Stimulated activated CD4-positive, alpha-beta T cell treated with anti-CD3 and anti-CD28 coated beads, Interleukin-15, amount 100 ng/mL, for 24 hours (primary cell): ENCODE measurements around the gene AANAT.

Source experiments
- DNase-seq: peaks from one replicate; pipeline ENCODE4 v3.0.0-alpha.2; 2020

AANAT gene

GRCh38 chr17:76442341-76443338 lies 24.8 kb upstream of the AANAT start:
- DNase-seq, result no peak

GRCh38 chr17:76444518-76445311 lies 22.7 kb upstream of the AANAT start:
- no peak for DNase-seq

DNA sequence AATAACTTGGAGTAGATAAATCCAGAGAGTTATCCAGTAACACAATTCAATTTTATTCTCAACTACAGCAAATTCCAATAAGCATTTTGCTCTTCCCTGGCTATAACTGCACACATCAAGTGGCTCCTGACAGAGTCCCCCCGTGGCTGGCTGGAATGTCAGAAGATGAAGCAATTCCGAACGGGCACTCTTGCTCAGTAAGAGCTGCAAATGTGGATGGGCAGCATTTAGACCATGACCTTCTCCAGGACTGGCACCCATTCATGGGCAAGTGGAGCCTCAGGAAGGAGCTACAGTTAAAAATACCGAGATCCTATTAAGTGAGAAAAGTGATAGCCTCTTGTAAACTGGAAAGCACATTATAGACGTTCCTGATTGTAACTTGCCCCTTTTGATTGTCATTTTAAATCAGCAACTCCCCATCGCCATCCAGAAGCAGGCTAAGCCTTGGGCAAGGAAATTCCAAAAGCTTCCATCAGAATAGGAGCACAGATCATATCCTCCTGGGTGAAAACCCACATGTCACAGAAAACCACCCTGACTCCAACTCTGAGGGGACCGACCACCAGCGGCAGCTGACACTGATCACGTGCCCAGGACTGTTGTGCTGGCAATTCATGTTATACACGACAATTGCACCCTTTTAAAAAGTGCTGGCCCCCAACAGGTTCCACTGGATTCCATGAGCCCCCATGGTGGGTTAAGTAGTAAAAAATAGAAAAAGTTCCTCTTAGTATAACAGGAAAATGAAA lies 21.5 kb upstream of the AANAT start:
- no peak for DNase-seq

DNA sequence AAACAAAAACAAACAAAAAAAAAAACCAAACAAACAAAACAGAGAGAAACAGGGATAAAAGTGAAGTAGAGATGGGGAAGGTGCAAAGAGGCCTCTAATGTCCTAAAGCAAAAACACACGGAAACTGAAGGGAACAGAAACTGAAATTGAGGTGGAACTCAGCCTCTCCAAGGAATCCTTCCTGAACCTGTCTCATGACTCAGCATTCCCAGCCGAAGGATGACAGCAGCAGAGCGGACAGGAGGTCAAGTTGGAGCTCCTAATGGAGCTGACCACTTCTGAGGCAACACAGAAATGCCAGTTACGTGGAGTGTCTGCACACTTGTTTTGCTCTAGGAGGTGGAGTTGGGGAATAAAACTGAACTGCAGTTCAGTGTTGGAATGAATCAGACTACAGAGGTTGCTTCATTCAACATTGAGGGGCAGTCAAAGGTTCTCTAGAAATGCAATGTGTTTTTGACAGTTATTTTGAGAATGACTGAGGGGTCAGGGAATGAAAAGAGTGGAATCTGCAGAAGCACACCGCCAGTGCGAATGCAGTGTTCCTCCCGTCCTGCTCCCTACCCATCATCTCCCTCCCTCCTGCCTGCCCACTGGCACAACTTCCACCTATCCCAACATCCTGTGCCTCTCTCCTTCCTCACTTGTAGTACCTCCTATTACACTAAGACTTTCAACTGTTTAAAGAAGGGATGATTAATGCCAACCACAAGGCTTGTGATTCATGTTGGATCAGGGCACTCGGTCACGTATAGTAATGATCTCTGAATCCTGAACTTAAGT lies 20.8 kb upstream of the AANAT start:
- no peak for DNase-seq

DNA sequence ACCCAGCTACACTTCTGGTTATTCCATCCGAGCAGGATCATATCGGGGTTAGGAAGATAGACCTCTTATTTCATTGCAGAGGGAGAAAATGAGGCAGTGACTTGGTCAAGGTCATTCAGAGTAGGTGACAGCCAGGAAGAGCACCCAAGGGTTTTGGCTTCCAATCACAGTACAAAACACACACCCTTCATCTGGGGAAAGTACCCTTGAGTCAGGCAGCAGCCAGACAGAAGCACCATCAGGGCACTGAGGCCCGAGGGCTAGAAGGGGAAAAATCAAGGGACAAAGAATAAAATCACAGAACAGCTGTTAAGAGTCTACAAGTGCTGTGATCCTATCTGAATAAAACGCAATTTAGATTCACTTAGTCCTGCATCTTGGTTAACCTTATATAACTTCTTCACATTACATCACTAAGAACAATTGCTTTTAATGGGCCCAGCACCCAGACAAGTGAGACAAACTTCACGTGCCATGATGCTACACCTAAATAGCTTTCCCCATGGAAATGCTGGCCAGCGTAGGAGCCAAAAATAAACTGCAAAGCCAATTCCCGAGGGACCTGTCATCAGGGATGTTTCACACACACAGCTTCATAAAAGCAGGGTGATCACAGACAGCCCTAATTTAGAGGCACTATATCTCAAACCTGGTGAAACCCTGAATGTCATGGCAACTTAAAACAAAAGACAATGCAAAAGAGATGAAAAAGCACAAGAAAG lies 19.3 kb upstream of the AANAT start:
- DNase-seq, result peak; percentile 21

DNA sequence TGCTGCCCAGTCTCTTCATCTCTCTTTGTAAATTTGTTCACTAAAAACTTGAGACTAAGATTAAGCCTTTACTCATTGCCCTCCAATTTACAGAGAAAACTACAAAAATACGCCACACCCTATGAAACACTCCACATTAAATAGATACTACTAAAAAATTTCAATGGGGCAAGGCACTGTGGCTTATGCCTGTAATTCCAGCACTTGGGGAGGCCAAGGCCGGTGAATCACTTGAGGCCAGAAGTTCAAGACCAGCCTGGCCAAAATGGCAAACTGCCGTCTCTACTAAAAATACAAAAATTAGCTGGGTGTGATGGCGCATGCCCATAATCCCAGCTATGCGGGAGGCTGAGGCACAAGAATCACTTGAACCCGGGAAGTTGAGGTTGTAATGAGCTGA lies 18.3 kb upstream of the AANAT start:
- DNase-seq, result no peak

DNA sequence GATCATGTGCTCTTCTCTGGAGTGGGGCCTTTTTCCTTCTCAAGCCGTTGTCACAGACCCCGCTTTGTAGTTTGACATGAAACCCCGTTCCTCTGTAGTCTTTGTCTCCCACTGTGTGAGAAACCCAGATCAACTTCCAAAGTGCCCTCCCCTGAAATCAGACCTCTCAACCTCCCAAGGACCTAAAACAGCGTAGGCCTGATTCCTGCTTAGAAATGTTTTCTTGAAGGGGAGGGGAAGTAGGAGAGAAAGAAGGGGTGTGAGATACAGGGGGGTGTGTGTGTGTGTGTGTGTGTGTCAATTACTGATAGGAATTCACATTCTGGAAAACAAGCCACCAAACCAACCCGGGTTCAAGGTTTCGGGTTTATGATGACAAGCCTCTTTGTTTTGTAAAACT lies 15.9 kb upstream of the AANAT start:
- no peak for DNase-seq

GRCh38 chr17:76452127-76452659 lies 15.2 kb upstream of the AANAT start:
- DNase-seq, result no peak

DNA sequence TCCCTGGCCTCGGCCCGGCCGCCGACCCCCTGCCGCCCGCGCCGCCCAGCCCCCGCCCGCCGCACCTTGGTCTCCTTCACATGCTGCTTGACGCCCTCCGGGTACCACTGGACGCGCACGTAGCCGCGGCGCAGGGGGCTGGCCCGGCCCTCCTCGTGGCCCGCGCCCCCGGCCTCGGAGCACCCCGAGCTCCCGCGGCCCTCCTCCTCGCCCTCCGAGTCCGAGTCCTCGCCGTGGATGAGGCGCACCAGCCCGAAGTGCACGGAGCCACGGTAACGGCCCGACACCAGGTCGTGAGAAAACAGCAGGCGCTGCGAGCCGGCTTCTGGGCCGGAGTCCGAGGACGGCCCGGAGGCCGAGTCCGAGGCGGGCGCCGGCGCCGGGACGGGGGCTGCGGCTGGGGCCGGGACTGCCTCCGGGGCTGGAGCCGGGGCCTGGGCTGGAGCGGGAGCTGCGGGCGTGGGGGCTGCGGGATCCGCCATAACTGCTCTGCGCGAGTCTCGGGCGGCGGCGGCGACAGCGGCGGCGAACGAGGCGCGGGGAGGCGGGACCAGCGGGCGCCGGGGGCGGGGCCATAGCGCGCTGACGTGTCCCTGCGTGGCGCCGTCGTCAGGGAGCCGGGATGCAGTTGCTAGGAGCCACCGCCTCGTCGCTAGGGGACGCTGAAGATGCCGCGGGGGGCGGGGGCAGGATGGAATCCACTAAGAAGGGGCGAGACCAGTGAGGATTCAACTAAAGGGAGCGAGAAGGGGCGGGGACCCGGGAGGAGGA lies 14.6 kb upstream of the AANAT start, which contains the start of gene UBE2O:
UBE2O (minus strand) TSS at position 493 of the 771 bp plus-strand sequence; CDS start at position 482, 11 bp downstream.
- DNase-seq, result peak; percentile 93

GRCh38 chr17:76453431-76453743 lies 14.0 kb upstream of the AANAT start:
- no peak for DNase-seq

DNA sequence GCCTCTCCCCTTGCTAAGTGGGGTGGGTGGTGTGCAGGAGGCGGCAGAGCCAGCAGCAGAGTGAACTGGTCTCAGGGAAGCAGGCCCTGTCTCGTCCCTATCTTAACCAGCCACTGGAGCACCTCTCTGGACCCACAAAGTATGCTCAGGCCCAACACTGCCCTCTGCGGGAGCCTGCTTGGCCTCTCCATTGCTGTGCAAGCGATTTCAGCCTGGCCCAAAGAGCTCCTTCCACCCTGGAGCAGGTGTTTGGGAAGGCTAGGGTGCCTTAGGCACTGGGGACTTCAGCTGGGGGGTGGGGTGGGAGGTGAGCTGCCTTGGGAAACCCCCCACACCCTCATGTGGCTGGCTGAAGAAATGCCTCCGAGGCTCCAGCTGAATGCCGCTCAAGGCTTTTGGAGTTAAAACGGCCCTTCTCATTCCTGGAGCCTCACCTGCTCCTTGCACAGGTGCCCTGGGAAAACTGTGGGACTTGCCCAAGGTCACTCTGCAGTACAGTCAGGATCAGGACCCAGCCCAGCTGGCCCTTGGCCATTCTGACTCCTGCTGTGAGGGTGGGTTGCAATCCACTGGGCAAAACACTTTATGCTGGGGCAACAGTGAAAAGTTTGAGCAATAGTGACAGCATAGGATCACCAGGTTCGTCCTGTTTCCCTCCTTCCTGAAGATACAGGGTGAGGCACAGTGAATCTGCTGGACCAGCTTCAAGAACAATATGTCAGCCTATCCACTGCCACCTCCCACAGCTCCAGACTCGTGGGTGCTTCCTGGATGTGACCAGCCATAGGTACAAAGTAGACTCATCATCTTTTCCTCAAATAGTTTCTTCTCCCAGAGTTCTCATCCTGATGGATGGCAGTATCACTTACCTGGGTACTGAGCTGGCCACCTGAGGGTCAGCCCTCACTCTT lies 8.6 kb upstream of the AANAT start:
- no peak for DNase-seq

- DNase-seq, result no peak
Measured at GRCh38 chr17:76459674-76460073, 7.7 kb upstream of the AANAT start.

DNA sequence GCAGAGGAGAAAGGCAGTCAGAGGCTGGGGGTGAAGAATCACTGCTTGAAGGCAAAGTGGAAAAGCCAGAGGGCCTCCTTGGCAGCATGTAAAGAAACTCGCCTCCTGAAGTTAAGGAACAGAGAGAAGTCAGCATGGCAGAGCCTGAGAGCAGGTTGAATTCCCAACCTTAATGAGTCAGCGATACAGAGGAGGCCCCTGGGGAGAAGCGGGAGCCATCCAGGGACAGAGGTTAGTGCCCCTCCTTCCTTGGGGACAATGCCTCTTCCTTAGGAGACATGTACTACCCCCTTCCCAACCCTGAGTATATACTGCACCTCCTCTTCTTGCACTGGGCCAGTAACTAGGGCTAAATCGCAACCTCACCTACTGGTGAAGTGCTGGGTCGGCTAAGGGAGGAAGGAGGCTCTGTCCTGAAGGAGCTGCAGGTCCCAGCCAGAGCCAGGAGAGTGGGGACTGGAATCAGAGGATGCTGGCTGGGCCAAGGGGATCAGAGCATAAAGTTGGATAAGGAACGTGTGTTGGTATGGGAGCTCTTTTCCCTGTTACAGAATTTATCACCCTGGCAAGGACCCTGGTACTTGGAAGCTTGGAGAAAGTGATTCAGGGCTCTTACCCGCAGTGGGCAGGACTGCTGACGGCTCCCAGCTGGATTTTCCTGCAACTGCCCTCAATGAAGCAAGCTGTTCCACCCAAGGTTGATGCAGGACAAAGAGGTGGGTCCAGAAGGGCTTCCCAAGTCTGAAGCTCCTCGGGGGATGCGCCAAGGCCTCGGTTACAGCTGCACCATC lies 5.4 kb upstream of the AANAT start:
- no peak for DNase-seq

GRCh38 chr17:76462556-76463290 lies 4.7 kb upstream of the AANAT start:
- no peak for DNase-seq

GRCh38 chr17:76466775-76467130 lies 650 bp upstream of the AANAT start:
- no peak for DNase-seq

GRCh38 chr17:76467809-76468633 lies 618 bp downstream of the AANAT start:
- DNase-seq, result no peak

DNA sequence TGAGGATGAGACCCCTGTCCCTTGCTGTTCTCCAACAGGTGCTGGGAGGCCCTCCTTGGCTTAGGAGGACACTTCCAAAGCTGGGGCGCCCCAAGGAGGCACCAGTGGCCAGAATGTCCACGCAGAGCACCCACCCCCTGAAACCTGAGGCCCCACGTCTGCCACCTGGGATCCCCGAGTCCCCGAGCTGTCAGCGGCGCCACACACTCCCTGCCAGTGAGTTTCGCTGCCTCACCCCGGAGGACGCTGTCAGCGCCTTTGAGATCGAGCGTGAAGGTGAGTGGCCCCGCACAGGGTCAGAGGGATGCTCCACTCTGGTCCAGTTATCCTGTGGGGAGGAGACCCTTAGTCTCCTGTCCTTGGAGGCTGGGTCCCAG lies 1.2 kb downstream of the AANAT start:
- no peak for DNase-seq
